Lung (tissue), 12 donors: ENCODE results near the gene GFPT2. TPM values are rescaled to one million over a fixed set of nuclear protein-coding genes. Genes with fewer than 3 reads are reported as not detected.

Experiments
- ATAC-seq: fragments of 200-7000 bp; cut with Tn5 transposase; one replicate; pipeline ENCODE4 v1.9.1; 2020; ENCODE audit warnings: moderate number of reproducible peaks; ENCODE audit not compliant: insufficient read depth, low FRiP score
- DNase-seq, 3 donors: peaks; one replicate each; pipeline ENCODE4 v3.0.0-alpha.2; 2013 to 2017
- H3K27ac ChIP-seq, 2 donors: one replicate each; pipeline ENCODE4 v1.5.1; 2013; ENCODE audit warnings: mild to moderate bottlenecking in 2 of 2, moderate library complexity in 2 of 2, control low read depth in 1 of 2, inconsistent platforms in 1 of 2, low read depth in 1 of 2, low read length in 1 of 2
- H3K27me3 ChIP-seq, 3 donors: one replicate each; pipeline ENCODE4 v1.5.1; 2013; ENCODE audit warnings: low read length in 2 of 3; ENCODE audit not compliant: control insufficient read depth in 3 of 3, insufficient read depth in 3 of 3
- H3K36me3 ChIP-seq, 4 donors: one replicate each; pipeline ENCODE4 v1.5.1; 2013; ENCODE audit warnings: low read length in 4 of 4, mild to moderate bottlenecking in 1 of 4, moderate library complexity in 1 of 4; ENCODE audit not compliant: control insufficient read depth in 4 of 4, insufficient read depth in 4 of 4
- H3K4me1 ChIP-seq, 5 donors: one replicate each; pipeline ENCODE4 v1.5.1; 2013; ENCODE audit warnings: low read length in 5 of 5, mild to moderate bottlenecking in 2 of 5, moderate library complexity in 1 of 5; ENCODE audit not compliant: control insufficient read depth in 5 of 5, insufficient read depth in 5 of 5
- H3K4me3 ChIP-seq: one replicate; pipeline ENCODE4 v1.5.1; 2013; ENCODE audit warnings: mild to moderate bottlenecking, control low read depth, moderate library complexity
- H3K9ac ChIP-seq, 2 donors: one replicate each; pipeline ENCODE4 v1.5.1; 2013; ENCODE audit warnings: low read length in 2 of 2, control low read depth in 1 of 2; ENCODE audit not compliant: insufficient read depth in 1 of 2
- H3K9me3 ChIP-seq, 4 donors: one replicate each; pipeline ENCODE4 v1.5.1; 2013; ENCODE audit warnings: low read length in 3 of 4, mild to moderate bottlenecking in 1 of 4, moderate library complexity in 1 of 4; ENCODE audit not compliant: control insufficient read depth in 4 of 4, insufficient read depth in 3 of 4
- CTCF ChIP-seq: IDR thresholded peaks from 2 replicates; pipeline ENCODE4 v1.5.1; 2012; ENCODE audit warnings: mild to moderate bottlenecking; ENCODE audit errors: control extremely low read depth, extremely low read depth
- WGBS, 2 donors: extraction: QIAGEN DNeasy Blood & Tissue Kit; methylation state at CpG; one replicate each; pipeline ENCODE4 v1.1.7; 2013; 5-methylcytosine and 5-hydroxymethylcytosine counted together
- polyA plus RNA-seq, 2 donors: library from polyadenylated mRNA; stranded (reverse); fragments of 200-250 nt; gene quantifications; one replicate each; pipeline ENCODE4 v1.2.1, GENCODE V29; 2013
- total RNA-seq, 2 donors: library from RNA; depleted of rRNA in 1 of 2; stranded (reverse); fragments of >200 nt in 1 of 2; gene quantifications; one replicate each; pipeline ENCODE4 v1.2.1, GENCODE V29; 2014 to 2021
- donor health status: control.
- donor health status: control.
- donor health status: Bipolar disorder and iron deficiency.
- donor health status: healthy.
- donor health status: DM: yes; HTN: yes; CAD: no.

The GFPT2 gene
- total and polyA plus RNA-seq, 4 donors: 11.1 to 26.6 (median 17.3) TPM

DNA sequence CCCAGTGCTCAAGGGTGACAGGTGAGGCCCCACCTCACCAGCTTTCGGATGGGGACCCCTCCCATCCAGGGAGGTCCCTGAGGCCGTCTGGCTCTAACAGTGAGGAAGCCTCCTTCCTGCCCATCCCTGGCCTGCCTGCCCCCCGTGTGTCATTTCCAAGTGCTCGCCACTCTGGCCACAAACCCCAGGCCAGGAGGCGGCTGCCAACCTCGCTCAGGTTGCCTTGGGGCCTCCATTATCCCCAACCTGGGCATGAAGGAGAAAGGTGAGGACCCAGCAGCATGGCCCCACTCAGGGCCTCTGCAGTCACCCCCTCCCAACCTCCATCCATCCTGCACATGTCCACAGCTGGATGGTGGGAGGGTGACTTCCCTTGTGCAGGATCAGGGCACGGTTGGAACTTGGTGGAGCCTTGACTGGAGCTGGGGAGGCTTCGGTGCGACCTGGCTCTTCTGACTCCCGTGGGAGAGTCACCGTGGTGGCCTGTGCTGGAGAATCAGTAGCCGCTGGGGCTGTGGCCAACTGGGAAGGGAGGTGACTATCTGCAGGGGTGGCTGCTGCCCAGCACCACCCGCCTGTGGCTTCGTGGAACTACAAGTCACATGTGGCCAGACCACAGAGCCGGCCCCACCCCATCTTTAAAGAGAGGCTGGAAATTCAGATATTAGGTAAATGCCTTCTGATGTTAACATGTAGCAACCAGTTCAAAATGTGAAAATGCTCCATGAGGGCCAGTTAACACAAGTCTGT is 37.5 kb upstream of the GFPT2 start:
- Histone ChIP-seq H3K27me3 (no peaks in the 10 kb centered on the region), H3K4me1 (no peaks in the 10 kb centered on the region), H3K27ac (no peak overlapping the region), H3K9ac (no peak overlapping the region), H3K4me3 (no peak overlapping the region), H3K36me3 (no peaks in the 10 kb centered on the region), H3K9me3 (no peaks in the 10 kb centered on the region)
- ATAC-seq (no peak), DNase-seq (no peak)
- 87% methylated on average over 13 to 15 of the region's 15 CpGs for WGBS, 2 donors
- TF ChIP-seq CTCF: no peak

DNA sequence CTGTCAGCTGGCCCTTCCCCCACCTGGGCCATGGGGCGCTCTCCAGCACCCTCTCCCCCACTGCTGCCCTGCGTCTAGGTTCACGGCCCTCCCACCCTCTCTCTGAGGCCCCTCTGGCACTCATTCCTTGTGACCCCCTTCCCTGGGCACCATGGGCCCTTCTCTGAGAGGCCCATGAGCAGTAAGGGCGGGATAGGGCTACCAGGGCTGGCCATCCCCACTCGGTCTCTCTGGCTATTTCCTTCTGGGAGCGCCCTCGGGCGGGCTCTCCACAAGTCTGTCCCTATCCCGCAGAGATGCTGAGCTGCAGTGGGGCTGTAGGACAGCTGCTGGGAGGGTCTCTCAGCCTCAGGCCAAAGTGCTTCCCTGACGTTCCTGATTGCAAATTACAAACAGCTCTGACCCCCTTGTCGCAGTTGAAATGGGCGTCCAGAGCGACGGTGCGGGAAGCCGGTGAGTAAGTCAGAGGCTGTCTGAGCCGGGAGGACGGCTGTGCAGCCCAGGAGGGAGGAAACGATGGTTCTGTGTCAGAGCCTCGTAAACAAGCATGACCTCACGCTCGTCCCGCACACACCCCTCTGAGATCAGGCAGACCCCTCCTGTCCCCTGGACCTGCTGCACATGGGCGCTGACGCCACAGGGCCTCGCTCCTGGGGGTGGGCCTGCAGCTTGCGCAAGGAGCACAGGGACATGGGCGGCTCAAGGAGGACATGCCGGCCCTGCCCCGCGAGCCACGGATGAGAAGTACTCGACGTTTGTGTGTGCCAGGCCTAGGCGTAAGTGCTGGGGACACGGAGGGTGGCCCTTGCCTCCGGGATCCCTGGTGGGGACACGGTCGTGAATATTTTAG is 36.3 kb upstream of the GFPT2 start:
- no peak overlapping the region for H3K9ac ChIP-seq
- WGBS, 2 donors: 59 to 62% methylated on average over 39 of the region's 39 CpGs
- ATAC-seq: no peak
- H3K4me1 ChIP-seq: no peaks in the 10 kb centered on the region
- H3K36me3 ChIP-seq: no peaks in the 10 kb centered on the region
- TF ChIP-seq CTCF: no peak
- H3K27ac ChIP-seq: no peak overlapping the region
- no peak for DNase-seq
- H3K4me3 ChIP-seq: no peak overlapping the region
- H3K27me3 ChIP-seq: no peaks in the 10 kb centered on the region
- H3K9me3 ChIP-seq: no peaks in the 10 kb centered on the region

DNA sequence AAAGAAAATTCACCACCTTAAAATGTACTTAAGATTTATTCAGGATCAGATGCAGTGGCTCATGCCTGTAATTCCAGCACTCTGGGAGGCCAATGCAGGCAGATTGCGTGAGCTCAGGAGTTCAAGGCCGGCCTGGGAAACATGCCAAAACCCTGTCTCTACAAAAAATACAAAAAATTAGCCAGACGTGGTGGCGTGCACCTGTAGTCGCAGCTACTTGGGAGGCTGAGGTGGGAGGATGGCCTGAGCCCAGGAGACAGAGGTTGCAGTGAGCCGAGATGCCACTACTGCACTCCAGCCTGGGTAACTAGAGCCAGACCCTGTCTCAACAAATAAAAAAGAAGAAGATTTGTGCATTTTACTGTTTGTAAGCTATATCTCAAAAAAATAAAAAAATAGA is 34.7 kb upstream of the GFPT2 start:
- no peak for TF ChIP-seq CTCF
- Histone ChIP-seq H3K9ac (no peak overlapping the region), H3K4me3 (no peak overlapping the region), H3K27ac (no peak overlapping the region), H3K4me1 (no peaks in the 10 kb centered on the region), H3K36me3 (no peaks in the 10 kb centered on the region), H3K9me3 (no peaks in the 10 kb centered on the region), H3K27me3 (no peaks in the 10 kb centered on the region)
- DNase-seq: no peak
- no peak for ATAC-seq
- 90 to 98% methylated on average over 6 of the region's 6 CpGs for WGBS, 2 donors
